Measurements from ENCODE around the gene R3HDM2.

Gene R3HDM2

DNA sequence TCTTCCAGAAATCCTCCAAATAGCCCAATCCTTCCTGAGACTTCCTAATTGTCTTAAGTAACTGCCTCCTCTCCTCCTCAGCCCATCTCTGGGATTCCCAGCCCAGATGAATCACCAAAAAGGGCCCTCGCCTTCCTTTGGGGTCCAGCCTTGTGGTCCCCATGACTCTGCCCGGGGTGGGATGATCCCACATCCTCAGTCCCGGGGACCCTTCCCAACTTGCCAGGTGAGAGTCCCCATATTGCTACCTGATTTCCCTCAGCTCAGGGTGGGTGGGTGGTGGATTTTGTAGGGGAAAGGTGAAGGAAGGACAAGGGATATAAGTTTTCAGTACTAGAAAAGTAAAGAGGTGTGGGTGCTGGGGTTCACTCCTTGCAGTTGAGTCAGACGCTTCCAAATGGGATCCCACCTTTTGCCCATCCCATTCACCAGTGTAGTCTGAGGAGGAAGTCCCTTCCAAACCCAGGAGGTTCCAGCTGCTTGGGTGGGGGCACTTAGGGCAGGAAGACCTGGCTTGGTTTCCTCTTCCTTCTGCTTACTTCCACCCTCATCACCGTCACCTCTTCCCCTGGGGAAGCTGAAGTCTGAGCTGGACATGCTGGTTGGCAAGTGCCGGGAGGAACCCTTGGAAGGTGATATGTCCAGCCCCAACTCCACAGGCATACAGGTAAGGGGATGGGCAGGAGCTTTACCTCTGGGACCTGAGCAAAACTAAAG lies 34.3 kb upstream of the R3HDM2 start:
- TF ChIP-seq ZNF274 (IDR thresholded peaks at IDR 0.05; ENCODE audit: low read depth, low read length) (no peak), SUZ12 (IDR thresholded peaks at IDR 0.05; ENCODE audit: extremely low read depth, insufficient read depth, insufficient read length) (no peak), YY1 (IDR thresholded peaks at IDR 0.05; ENCODE audit: insufficient read depth, insufficient read length) (no peak)
- H3K9ac ChIP-seq (ENCODE audit: insufficient read length, low read depth), result no peak overlapping the region
- H3K36me3 ChIP-seq (ENCODE audit: insufficient read depth, insufficient read length, low read length), result peaks cover 16% of the 10 kb centered on the region
- peaks cover 5% of the 10 kb centered on the region for H3K4me1 ChIP-seq (ENCODE audit: insufficient read depth, insufficient read length)
- H3K4me3 ChIP-seq (ENCODE audit: insufficient read length, low read depth), result no peak overlapping the region
- H3K9me3 ChIP-seq (ENCODE audit: insufficient read depth, low read length), result no peaks in the 10 kb centered on the region
- H3K27me3 ChIP-seq (ENCODE audit: insufficient read depth, insufficient read length), result no peaks in the 10 kb centered on the region
- no peak for DNase-seq (ENCODE audit: low read depth, low spot score)

DNA sequence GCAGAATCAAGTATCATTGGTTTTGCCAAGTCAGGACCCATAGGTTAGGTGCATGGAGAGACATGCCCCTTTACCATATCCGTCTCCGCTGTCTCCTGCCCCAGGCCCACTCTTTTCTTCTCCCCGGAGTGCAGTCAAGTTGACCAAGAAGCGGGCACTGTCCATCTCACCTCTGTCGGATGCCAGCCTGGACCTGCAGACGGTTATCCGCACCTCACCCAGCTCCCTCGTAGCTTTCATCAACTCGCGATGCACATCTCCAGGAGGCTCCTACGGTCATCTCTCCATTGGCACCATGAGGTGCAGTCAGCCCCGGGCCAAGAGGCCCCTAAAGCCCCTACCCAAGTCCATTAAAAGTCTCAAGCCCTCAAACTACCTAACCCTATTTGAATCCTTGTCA lies 33.7 kb upstream of the R3HDM2 start:
- H3K4me1 ChIP-seq (ENCODE audit: insufficient read depth, insufficient read length), result peaks cover 5% of the 10 kb centered on the region
- peaks cover 16% of the 10 kb centered on the region for H3K36me3 ChIP-seq (ENCODE audit: insufficient read depth, insufficient read length, low read length)
- DNase-seq (ENCODE audit: low read depth, low spot score), result no peak
- no peaks in the 10 kb centered on the region for H3K9me3 ChIP-seq (ENCODE audit: insufficient read depth, low read length)
- H3K27me3 ChIP-seq (ENCODE audit: insufficient read depth, insufficient read length), result no peaks in the 10 kb centered on the region
- no peak for TF ChIP-seq YY1 (IDR thresholded peaks at IDR 0.05; ENCODE audit: insufficient read depth, insufficient read length)
- TF ChIP-seq SUZ12 (IDR thresholded peaks at IDR 0.05; ENCODE audit: extremely low read depth, insufficient read depth, insufficient read length), result no peak
- no peak for TF ChIP-seq ZNF274 (IDR thresholded peaks at IDR 0.05; ENCODE audit: low read depth, low read length)
- H3K9ac ChIP-seq (ENCODE audit: insufficient read length, low read depth), result no peak overlapping the region
- H3K4me3 ChIP-seq (ENCODE audit: insufficient read length, low read depth), result no peak overlapping the region

DNA sequence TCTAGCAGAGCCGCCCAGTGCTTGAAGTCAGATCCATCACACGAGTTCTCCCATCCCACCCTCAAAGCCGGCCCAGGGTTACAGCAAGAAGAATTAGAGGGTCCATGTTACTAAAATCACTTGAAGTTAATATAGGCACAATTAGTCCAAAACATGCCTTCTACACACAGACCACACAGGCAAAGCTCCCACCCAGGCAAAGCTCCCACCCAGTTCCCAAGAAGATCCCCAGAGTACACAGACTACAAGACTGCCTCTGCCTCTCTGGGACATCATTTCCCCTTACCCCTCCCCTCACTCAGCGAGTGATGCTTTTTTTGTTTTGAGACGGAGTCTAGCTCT lies 32.0 kb upstream of the R3HDM2 start:
- TF ChIP-seq SUZ12 (IDR thresholded peaks at IDR 0.05; ENCODE audit: extremely low read depth, insufficient read depth, insufficient read length), result no peak
- TF ChIP-seq YY1 (IDR thresholded peaks at IDR 0.05; ENCODE audit: insufficient read depth, insufficient read length), result no peak
- TF ChIP-seq ZNF274 (IDR thresholded peaks at IDR 0.05; ENCODE audit: low read depth, low read length), result no peak
- no peaks in the 10 kb centered on the region for H3K9me3 ChIP-seq (ENCODE audit: insufficient read depth, low read length)
- H3K4me1 ChIP-seq (ENCODE audit: insufficient read depth, insufficient read length), result peaks cover 5% of the 10 kb centered on the region
- H3K36me3 ChIP-seq (ENCODE audit: insufficient read depth, insufficient read length, low read length), result peaks cover 11% of the 10 kb centered on the region
- DNase-seq (ENCODE audit: low read depth, low spot score), result no peak
- H3K27me3 ChIP-seq (ENCODE audit: insufficient read depth, insufficient read length), result no peaks in the 10 kb centered on the region
- H3K4me3 ChIP-seq (ENCODE audit: insufficient read length, low read depth), result no peak overlapping the region
- no peak overlapping the region for H3K9ac ChIP-seq (ENCODE audit: insufficient read length, low read depth)

DNA sequence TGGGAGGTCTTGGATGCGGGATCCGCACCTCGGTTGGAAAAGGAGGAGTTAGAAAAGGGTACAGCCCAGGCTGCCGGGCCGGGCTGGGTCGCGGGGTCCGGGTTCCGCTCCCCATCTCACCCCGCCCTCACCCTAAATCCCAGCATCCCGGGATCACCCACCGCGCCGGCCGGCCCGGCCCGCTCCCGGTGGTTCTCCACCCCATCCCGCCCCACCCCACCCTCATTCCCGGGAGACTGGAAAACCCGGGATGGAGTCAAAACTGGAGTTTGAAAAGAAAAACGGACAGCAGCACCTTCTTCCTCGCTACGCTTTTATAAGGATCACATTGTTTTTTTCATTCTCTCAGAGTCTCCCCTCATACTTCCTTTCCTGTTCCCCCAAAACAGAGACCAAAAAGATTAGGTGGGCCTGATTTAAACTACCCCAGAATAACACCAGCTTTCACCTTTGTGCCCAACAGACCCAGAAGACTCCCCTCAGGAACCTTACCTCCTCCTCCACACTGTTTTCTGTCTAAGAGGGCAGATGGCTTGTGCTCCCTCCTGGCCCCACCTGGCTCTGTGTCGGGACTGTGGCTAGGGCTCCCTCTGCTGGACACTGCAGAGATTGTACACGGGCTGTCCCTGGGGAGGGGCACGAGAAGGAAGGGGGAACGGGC lies 31.5 kb upstream of the R3HDM2 start:
- Histone ChIP-seq H3K4me1 (ENCODE audit: insufficient read depth, insufficient read length) (peaks cover 5% of the 10 kb centered on the region), H3K27me3 (ENCODE audit: insufficient read depth, insufficient read length) (no peaks in the 10 kb centered on the region), H3K9me3 (ENCODE audit: insufficient read depth, low read length) (no peaks in the 10 kb centered on the region), H3K9ac (ENCODE audit: insufficient read length, low read depth) (peak overlapping the region; percentile 83), H3K4me3 (ENCODE audit: insufficient read length, low read depth) (peak overlapping the region; percentile 70), H3K36me3 (ENCODE audit: insufficient read depth, insufficient read length, low read length) (peaks cover 11% of the 10 kb centered on the region)
- TF ChIP-seq ZNF274 (IDR thresholded peaks at IDR 0.05; ENCODE audit: low read depth, low read length) (no peak), YY1 (IDR thresholded peaks at IDR 0.05; ENCODE audit: insufficient read depth, insufficient read length) (no peak), SUZ12 (IDR thresholded peaks at IDR 0.05; ENCODE audit: extremely low read depth, insufficient read depth, insufficient read length) (no peak)
- DNase-seq (ENCODE audit: low read depth, low spot score), result peak; percentile 91

DNA sequence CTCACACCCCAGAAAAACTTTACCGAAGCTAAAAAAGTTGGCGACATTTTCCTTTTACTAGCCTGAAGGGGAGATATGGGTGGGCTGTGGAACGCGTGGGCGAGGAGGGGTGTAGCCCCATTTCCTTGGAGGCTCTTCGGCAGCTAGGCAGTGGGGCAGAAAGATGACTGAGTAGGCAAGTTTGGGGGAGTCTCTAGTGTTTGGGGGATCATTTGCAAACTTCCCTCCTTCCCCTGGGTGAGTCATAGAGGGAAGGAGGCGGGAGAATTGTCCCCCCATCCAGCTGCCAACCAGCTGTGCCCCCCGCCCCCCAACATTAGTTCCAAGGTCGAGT lies 31.0 kb upstream of the R3HDM2 start:
- DNase-seq (ENCODE audit: low read depth, low spot score), result no peak
- TF ChIP-seq SUZ12 (IDR thresholded peaks at IDR 0.05; ENCODE audit: extremely low read depth, insufficient read depth, insufficient read length) (no peak), ZNF274 (IDR thresholded peaks at IDR 0.05; ENCODE audit: low read depth, low read length) (no peak), YY1 (IDR thresholded peaks at IDR 0.05; ENCODE audit: insufficient read depth, insufficient read length) (no peak)
- Histone ChIP-seq H3K27me3 (ENCODE audit: insufficient read depth, insufficient read length) (no peaks in the 10 kb centered on the region), H3K36me3 (ENCODE audit: insufficient read depth, insufficient read length, low read length) (peaks cover 11% of the 10 kb centered on the region), H3K4me1 (ENCODE audit: insufficient read depth, insufficient read length) (peaks cover 5% of the 10 kb centered on the region), H3K4me3 (ENCODE audit: insufficient read length, low read depth) (peak overlapping the region; percentile 70), H3K9ac (ENCODE audit: insufficient read length, low read depth) (peak overlapping the region; percentile 83), H3K9me3 (ENCODE audit: insufficient read depth, low read length) (no peaks in the 10 kb centered on the region)

DNA sequence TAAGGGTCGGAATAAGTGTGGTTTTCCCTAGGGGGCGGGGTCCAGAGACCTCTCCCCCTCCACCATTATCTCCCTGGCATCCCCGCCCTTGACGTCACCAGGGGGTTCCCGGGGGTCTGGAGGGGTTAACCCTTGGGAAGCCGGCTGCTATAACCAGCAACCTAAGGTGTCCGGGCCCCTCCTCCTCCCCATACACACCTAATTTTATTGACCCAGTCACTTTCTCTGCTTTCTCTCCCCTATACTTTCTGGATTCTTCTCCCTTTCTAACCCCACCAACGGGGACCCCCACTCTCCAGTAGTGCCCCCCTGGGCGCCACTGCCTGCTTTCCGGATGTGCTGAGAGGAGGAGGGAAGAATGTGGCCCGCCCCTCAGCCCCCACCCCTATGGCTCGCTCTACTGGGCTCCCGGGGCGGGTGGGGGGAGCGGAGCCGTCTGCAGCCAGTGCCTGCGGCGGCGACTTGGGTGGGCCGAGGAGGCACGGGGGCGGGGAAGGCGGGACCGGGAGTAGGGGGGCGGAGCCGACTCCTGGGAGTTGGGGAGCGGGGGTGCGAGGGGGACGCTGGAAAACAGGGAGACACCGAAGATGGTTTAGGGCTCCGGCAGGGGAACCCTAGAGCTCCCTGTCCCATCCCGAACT lies 30.6 kb upstream of the R3HDM2 start:
- Histone ChIP-seq H3K4me3 (ENCODE audit: insufficient read length, low read depth) (peak overlapping the region; percentile 78), H3K36me3 (ENCODE audit: insufficient read depth, insufficient read length, low read length) (peaks cover 11% of the 10 kb centered on the region), H3K4me1 (ENCODE audit: insufficient read depth, insufficient read length) (peaks cover 7% of the 10 kb centered on the region), H3K9ac (ENCODE audit: insufficient read length, low read depth) (peak overlapping the region; percentile 96), H3K27me3 (ENCODE audit: insufficient read depth, insufficient read length) (no peaks in the 10 kb centered on the region), H3K9me3 (ENCODE audit: insufficient read depth, low read length) (no peaks in the 10 kb centered on the region)
- DNase-seq (ENCODE audit: low read depth, low spot score), result peak; percentile 74
- no peak for TF ChIP-seq ZNF274 (IDR thresholded peaks at IDR 0.05; ENCODE audit: low read depth, low read length)
- TF ChIP-seq SUZ12 (IDR thresholded peaks at IDR 0.05; ENCODE audit: extremely low read depth, insufficient read depth, insufficient read length), result no peak
- TF ChIP-seq YY1 (IDR thresholded peaks at IDR 0.05; ENCODE audit: insufficient read depth, insufficient read length), result no peak

DNA sequence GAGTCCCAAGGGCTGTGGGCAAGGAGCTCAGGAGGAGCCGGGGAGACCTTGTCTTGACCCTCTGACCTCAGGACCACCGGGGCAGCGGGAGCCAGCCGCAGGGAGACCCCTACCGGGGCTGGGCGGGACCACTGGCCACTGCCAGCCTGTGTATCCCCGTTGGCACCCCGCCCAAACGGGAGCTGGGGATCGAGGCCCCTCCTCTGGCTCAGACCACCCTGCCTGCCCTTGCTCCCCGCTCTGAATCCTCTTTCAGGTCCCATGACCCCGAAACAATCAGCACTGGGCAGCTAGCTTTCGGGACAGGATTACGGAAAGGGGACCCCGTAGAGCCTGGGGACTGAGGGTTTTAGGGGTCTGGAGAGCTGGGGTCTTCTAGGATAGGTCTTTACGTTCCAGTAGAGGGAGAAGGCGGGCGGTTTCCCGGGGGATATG lies 30.0 kb upstream of the R3HDM2 start:
- TF ChIP-seq SUZ12 (IDR thresholded peaks at IDR 0.05; ENCODE audit: extremely low read depth, insufficient read depth, insufficient read length), result no peak
- no peak for TF ChIP-seq ZNF274 (IDR thresholded peaks at IDR 0.05; ENCODE audit: low read depth, low read length)
- no peak for TF ChIP-seq YY1 (IDR thresholded peaks at IDR 0.05; ENCODE audit: insufficient read depth, insufficient read length)
- H3K4me3 ChIP-seq (ENCODE audit: insufficient read length, low read depth), result peak overlapping the region; percentile 78
- no peaks in the 10 kb centered on the region for H3K27me3 ChIP-seq (ENCODE audit: insufficient read depth, insufficient read length)
- H3K9ac ChIP-seq (ENCODE audit: insufficient read length, low read depth), result peak overlapping the region; percentile 96
- peaks cover 8% of the 10 kb centered on the region for H3K36me3 ChIP-seq (ENCODE audit: insufficient read depth, insufficient read length, low read length)
- no peaks in the 10 kb centered on the region for H3K9me3 ChIP-seq (ENCODE audit: insufficient read depth, low read length)
- H3K4me1 ChIP-seq (ENCODE audit: insufficient read depth, insufficient read length), result peaks cover 11% of the 10 kb centered on the region
- DNase-seq (ENCODE audit: low read depth, low spot score), result no peak
